Tibial artery (tissue), 4 donors: ENCODE measurements around the gene VPS52.

Experiments
- DNase-seq, 2 donors: peaks; one replicate each; pipeline ENCODE4 v3.0.0-alpha.2; 2019
- H3K27ac ChIP-seq, 2 donors: fragments of 200-600 bp; sonication (generic) in 1 of 2; 1 replicate in 1 of 2; 2 replicates in 1 of 2; pipeline ENCODE4 v1.5.1; 2018 to 2019; ENCODE audit warnings: mild to moderate bottlenecking in 1 of 2
- H3K27me3 ChIP-seq, 2 donors: fragments of 200-600 bp; sonication (generic) in 1 of 2; one replicate each; pipeline versions ENCODE4 v1.5.1 to v1.6.0; 2016 to 2019
- H3K36me3 ChIP-seq, 3 donors: fragments of 200-600 bp; sonication (generic) in 2 of 3; one replicate each; pipeline ENCODE4 v1.5.1; 2016 to 2019; ENCODE audit warnings: mild to moderate bottlenecking in 2 of 3
- H3K4me1 ChIP-seq, 4 donors: fragments of 200-600 bp; sonication (generic) in 2 of 4; 1 replicate in 3 of 4; 2 replicates in 1 of 4; pipeline ENCODE4 v1.5.1; 2016 to 2019
- H3K4me3 ChIP-seq, 2 donors: fragments of 200-600 bp; sonication (generic) in 1 of 2; 1 replicate in 1 of 2; 2 replicates in 1 of 2; pipeline ENCODE4 v1.5.1; 2018 to 2019; ENCODE audit warnings: mild to moderate bottlenecking in 2 of 2
- H3K9me3 ChIP-seq, 3 donors: fragments of 200-600 bp; sonication (generic) in 1 of 3; one replicate each; pipeline ENCODE4 v1.5.1; 2016 to 2019
- intact Hi-C: fragments of 100-400 bp; cut with DNase I; formaldehyde crosslinking; loops from one replicate; pipeline ENCODE4 v1.15.0; 2023; ENCODE audit warnings: low total_unique reads
- TF ChIP-seq, protein P1 (sequence below), 2 experiments: fragments of 200-600 bp in 1 of 2; fragments of 450-650 bp in 1 of 2; IDR thresholded peaks; one replicate each; pipeline ENCODE4 v1.5.1; 2017 to 2019; ENCODE audit warnings: antibody characterized with exemption in 2 of 2, mild to moderate bottlenecking in 1 of 2, moderate library complexity in 1 of 2

The VPS52 gene

DNA sequence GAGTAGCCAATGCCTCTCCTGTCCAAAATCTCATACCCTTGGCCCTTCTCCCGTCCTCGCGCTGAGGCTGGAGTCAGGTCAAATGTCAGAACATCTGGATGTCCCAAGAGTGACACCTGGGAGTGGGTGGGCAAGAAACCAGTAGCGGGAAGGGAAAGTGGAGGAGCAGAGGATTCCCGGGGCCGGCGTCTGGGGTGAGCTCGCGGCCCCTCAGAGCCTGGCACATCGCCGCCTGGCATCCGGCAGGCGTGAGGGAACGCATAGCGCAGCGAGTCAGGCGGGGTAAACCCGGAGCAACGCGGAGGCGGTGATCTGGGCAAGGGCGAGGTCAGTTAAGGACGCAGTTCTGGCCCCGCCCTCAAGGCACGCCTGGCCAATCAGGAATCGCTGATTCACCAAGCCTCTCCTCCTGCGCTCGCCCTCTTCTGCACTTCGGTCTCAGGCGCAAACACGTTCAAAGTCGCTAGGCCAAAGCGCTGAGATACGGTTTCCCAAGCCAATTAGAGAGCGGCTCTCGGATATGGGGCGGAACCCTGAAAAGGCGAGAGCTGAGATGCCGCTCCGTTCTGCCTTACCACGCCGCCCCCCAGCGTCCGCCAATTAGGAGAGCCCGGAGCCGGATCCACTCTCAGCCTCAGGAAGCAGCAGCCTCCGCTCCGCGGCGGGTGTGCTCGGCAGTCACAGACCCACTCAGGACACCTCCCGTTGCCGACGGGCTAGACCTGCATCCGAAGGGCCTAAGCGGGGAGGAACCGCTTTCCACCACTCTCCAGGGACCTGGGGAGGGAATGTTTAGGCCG lies 22.5 kb downstream of the VPS52 start:
- H3K27me3 ChIP-seq, result peaks cover 0 to 17% of the 10 kb centered on the region in 2 donors
- peak overlapping the region; percentile 58 to 79 for H3K4me3 ChIP-seq
- peak overlapping the region; percentile 92 to 97 for H3K27ac ChIP-seq
- intact Hi-C loops, result loop anchor here (5.0 kb wide), 4 partner anchors 37 to 237 kb away; no protein-coding TSS in a partner anchor
- H3K9me3 ChIP-seq, result no peaks in the 10 kb centered on the region
- DNase-seq, result peak; percentile 98 to 99
- H3K4me1 ChIP-seq, result peaks cover 0 to 28% (median 20%) of the 10 kb centered on the region in 4 donors
- TF ChIP-seq, protein P1, sequence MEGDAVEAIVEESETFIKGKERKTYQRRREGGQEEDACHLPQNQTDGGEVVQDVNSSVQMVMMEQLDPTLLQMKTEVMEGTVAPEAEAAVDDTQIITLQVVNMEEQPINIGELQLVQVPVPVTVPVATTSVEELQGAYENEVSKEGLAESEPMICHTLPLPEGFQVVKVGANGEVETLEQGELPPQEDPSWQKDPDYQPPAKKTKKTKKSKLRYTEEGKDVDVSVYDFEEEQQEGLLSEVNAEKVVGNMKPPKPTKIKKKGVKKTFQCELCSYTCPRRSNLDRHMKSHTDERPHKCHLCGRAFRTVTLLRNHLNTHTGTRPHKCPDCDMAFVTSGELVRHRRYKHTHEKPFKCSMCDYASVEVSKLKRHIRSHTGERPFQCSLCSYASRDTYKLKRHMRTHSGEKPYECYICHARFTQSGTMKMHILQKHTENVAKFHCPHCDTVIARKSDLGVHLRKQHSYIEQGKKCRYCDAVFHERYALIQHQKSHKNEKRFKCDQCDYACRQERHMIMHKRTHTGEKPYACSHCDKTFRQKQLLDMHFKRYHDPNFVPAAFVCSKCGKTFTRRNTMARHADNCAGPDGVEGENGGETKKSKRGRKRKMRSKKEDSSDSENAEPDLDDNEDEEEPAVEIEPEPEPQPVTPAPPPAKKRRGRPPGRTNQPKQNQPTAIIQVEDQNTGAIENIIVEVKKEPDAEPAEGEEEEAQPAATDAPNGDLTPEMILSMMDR (IDR thresholded peaks at IDR 0.05), result no peak
- peaks cover 5 to 19% (median 6%) of the 10 kb centered on the region in 3 donors for H3K36me3 ChIP-seq

DNA sequence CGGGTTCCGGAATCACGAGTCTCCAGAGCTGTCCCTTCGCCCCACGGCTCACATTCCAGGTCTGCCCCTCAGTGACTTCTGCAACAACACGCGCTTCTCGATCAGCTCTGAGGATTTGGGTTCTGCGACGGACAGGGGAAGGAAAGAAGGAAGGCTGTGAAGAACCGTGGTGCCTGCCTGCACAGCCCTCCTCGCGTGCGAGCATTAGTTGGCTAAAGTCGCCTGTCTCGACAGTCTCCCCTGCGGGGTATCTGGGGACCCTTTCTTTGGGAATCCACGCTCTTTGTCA lies 23.1 kb downstream of the VPS52 start:
- Histone ChIP-seq H3K4me1 (peaks cover 0 to 28% (median 20%) of the 10 kb centered on the region in 4 donors), H3K4me3 (peak overlapping the region; percentile 58 to 79), H3K27me3 (peaks cover 0 to 17% of the 10 kb centered on the region in 2 donors), H3K9me3 (no peaks in the 10 kb centered on the region), H3K27ac (peak overlapping the region; percentile 92 to 97), H3K36me3 (peaks cover 5 to 19% (median 6%) of the 10 kb centered on the region in 3 donors)
- no peak for DNase-seq
- TF ChIP-seq, protein P1 (IDR thresholded peaks at IDR 0.05), result no peak
- intact Hi-C loops, result loop anchor here (5.0 kb wide), 4 partner anchors 36 to 236 kb away; no protein-coding TSS in a partner anchor

DNA sequence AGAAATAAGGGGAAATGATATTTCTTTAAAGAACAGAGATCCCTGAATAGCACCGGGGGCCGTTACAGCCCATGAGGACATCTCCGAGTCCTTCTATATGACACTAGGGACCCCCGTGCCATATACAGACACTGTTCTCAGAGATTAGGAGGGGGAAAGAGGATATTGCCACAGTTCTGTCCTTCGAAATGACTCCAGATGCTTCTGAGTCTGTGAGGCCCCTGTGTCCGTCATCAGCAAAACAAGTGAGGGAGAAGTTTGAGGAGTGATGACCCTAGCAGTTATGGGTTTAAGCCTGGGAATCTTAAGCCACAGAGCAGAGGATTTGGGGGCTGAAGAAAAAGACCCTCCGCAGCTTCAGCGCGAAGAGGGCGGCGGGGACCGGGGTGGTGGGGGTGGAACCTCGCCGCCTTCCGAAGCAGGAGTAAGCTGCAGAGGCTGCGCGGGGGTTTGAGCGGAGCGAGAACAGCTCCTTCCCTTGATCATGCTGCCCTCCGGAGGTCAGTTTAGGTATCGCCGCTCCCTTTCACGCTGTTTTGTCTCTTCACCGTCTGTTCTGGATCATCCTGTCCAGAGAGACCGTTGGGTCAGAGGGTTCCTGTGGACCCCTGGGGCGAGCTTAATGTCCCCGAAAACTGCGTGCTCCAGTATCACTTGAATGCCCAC lies 23.6 kb downstream of the VPS52 start:
- intact Hi-C loops, result loop anchor here (5.0 kb wide), 4 partner anchors 36 to 236 kb away; no protein-coding TSS in a partner anchor
- H3K27ac ChIP-seq, result peak overlapping the region; percentile 92 to 97
- DNase-seq, result peak; percentile 88 to 91
- H3K4me1 ChIP-seq, result peaks cover 0 to 28% (median 20%) of the 10 kb centered on the region in 4 donors
- H3K4me3 ChIP-seq, result peak overlapping the region; percentile 58 to 79
- H3K9me3 ChIP-seq, result no peaks in the 10 kb centered on the region
- peaks cover 5 to 17% (median 6%) of the 10 kb centered on the region in 3 donors for H3K36me3 ChIP-seq
- H3K27me3 ChIP-seq, result peaks cover 0 to 17% of the 10 kb centered on the region in 2 donors
- TF ChIP-seq, protein P1 (IDR thresholded peaks at IDR 0.05), result peak; percentile 97 to 100

DNA sequence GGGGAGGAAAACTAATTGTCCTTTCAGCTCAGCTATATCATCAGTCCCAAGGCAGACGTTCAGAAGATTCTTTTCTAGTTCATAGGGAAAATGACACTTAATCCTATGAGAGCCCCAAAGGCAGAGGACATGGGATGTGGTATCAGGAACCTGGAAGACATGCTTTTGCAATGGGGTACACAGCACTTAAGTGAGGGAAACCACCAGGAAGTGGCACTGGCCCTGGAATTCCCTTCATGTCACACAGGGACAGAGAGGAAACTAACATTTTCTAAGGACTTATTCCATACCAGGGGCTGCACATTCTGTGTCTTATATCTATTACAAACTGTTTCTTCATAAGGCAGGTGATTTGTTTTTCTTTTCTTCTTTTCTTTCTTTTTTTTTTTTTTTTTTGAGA lies 28.2 kb downstream of the VPS52 start:
- Histone ChIP-seq H3K36me3 (no peaks in the 10 kb centered on the region), H3K4me1 (peaks cover 0 to 5% (median 3%) of the 10 kb centered on the region in 4 donors), H3K27me3 (peaks cover 0 to 40% of the 10 kb centered on the region in 2 donors), H3K4me3 (no peak overlapping the region), H3K27ac (no peak overlapping the region), H3K9me3 (no peaks in the 10 kb centered on the region)
- intact Hi-C loops, result no loop called here
- TF ChIP-seq, protein P1 (IDR thresholded peaks at IDR 0.05), result no peak
- peak in 1 of 2 donors; percentile 29 for DNase-seq

DNA sequence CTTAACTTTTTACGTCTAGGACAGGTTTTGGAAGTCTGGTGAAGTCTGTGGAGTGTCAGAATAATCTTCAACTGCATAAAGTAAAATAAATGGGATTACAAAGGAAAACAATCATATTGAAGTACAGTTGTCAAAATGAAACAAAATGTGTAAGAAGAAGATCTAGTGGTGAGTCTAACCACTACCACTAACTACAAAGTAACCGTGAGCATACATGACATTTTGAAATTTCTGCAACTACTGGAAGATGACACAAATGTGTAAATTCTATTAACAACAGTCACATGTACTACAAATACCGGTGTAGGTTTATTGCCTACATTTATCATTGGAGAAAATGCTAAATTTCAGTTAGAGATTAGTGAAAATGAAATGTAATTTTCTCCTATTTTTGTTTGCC lies 29.7 kb downstream of the VPS52 start:
- H3K27me3 ChIP-seq, result peaks cover 0 to 49% of the 10 kb centered on the region in 2 donors
- no peak overlapping the region for H3K27ac ChIP-seq
- no peak overlapping the region for H3K4me3 ChIP-seq
- H3K36me3 ChIP-seq, result no peaks in the 10 kb centered on the region
- no peaks in the 10 kb centered on the region for H3K9me3 ChIP-seq
- TF ChIP-seq, protein P1 (IDR thresholded peaks at IDR 0.05), result no peak
- no peaks in the 10 kb centered on the region for H3K4me1 ChIP-seq
- intact Hi-C loops, result no loop called here
- no peak for DNase-seq
